ENCODE measurements around the gene PSD. TPM values are rescaled to one million over a fixed set of nuclear protein-coding genes. Genes with fewer than 3 reads are reported as not detected.
A peak's percentile ranks its signal among the peaks of the same experiment; 100 is the strongest.

PSD gene
- total RNA-seq, 1 experiment from 2014 or later, result 3.4 TPM

GRCh38 chr10:102436312-102436711 lies 17.7 kb upstream of the PSD start:
- H3K27ac Mint-ChIP-seq, result no peak overlapping the region
- Histone ChIP-seq H3K79me1 (ENCODE audit: insufficient read depth, low read depth, low read length, poor library complexity, severe bottlenecking) (no peaks in the 10 kb centered on the region), H3K4ac (ENCODE audit: low read depth, low read length) (no peak overlapping the region), H3K18ac (ENCODE audit: insufficient read length, low read depth, low read length) (no peak overlapping the region), H3K79me2 (ENCODE audit: insufficient read depth, low read length) (no peaks in the 10 kb centered on the region), H3K14ac (ENCODE audit: insufficient read depth, low read length) (no peak overlapping the region), H3K56ac (ENCODE audit: insufficient read length, low read depth, low read length) (no peak overlapping the region), H3K27me3 (ENCODE audit: insufficient read depth, low read length) (peaks cover 29% of the 10 kb centered on the region; the same call in 1 of the 2 replicates), H4K91ac (ENCODE audit: insufficient read length, low read depth, low read length) (no peak overlapping the region), H3K4me2 (ENCODE audit: insufficient read depth, insufficient read length, low read length) (no peak overlapping the region), H2BK20ac (ENCODE audit: low read depth, low read length, poor library complexity, severe bottlenecking) (no peak overlapping the region), H2BK5ac (ENCODE audit: insufficient read length, low read length) (no peak overlapping the region), H2AK5ac (ENCODE audit: insufficient read length, low read length) (no peak overlapping the region), H3K27ac (ENCODE audit: insufficient read length, low read depth, low read length) (no peak overlapping the region), H4K20me1 (ENCODE audit: control insufficient read depth, insufficient read depth, insufficient read length) (no peaks in the 10 kb centered on the region), H3T11ph (ENCODE audit: low read length) (no peak overlapping the region), H2BK120ac (ENCODE audit: low read depth, low read length, poor library complexity, severe bottlenecking) (no peak overlapping the region), H3K9me3 (ENCODE audit: control insufficient read depth, low read depth, low read length) (no peaks in the 10 kb centered on the region), H3K23me2 (ENCODE audit: insufficient read length, low read depth, low read length, poor library complexity, severe bottlenecking) (peaks cover 9% of the 10 kb centered on the region), H4K8ac (replicated peaks; ENCODE audit: insufficient read length, low read depth, low read length) (no peak overlapping the region), H3K4me1 (ENCODE audit: insufficient read depth, low read length) (peaks cover 5% of the 10 kb centered on the region; the same call in 1 of the 2 replicates), H3K9ac (ENCODE audit: extremely low read depth, insufficient read length, low read length) (no peak overlapping the region), H2BK12ac (ENCODE audit: insufficient read length, low read depth, low read length) (no peak overlapping the region), H4K5ac (ENCODE audit: insufficient read length, low read depth, low read length) (no peak overlapping the region), H3K23ac (ENCODE audit: insufficient read length, low read depth, low read length) (no peak overlapping the region), H2BK15ac (ENCODE audit: low read depth, low read length) (no peak overlapping the region), H2AFZ (ENCODE audit: low read length) (no peak overlapping the region)
- WGBS (ENCODE audit: extremely low coverage, insufficient read length, low lambda C conversion rate), result no CpG with 5 or more reads among the region's 6 CpGs
- peak overlapping the region in 1 of 2 experiments; percentile 39; a peak in 1 of 5 replicates for H3K4me3 Mint-ChIP-seq
- H3K9me3 Mint-ChIP-seq, result no peaks in the 10 kb centered on the region; a peak in 1 of 5 replicates
- TF ChIP-seq, protein P1, sequence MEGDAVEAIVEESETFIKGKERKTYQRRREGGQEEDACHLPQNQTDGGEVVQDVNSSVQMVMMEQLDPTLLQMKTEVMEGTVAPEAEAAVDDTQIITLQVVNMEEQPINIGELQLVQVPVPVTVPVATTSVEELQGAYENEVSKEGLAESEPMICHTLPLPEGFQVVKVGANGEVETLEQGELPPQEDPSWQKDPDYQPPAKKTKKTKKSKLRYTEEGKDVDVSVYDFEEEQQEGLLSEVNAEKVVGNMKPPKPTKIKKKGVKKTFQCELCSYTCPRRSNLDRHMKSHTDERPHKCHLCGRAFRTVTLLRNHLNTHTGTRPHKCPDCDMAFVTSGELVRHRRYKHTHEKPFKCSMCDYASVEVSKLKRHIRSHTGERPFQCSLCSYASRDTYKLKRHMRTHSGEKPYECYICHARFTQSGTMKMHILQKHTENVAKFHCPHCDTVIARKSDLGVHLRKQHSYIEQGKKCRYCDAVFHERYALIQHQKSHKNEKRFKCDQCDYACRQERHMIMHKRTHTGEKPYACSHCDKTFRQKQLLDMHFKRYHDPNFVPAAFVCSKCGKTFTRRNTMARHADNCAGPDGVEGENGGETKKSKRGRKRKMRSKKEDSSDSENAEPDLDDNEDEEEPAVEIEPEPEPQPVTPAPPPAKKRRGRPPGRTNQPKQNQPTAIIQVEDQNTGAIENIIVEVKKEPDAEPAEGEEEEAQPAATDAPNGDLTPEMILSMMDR (conservative IDR thresholded peaks at IDR 0.05), result no peak
- 0 out of 7 replicates have a peak, but pooled peaks cover 0 to 1% (median 0%) of the 10 kb centered on the region in 3 experiments for H3K36me3 Mint-ChIP-seq (ENCODE audit: insufficient read depth in 1 of 3, low read depth in 3 of 3)
- H3K27me3 Mint-ChIP-seq (ENCODE audit: low read depth), result peaks cover 69% of the 10 kb centered on the region
- peaks cover 16 to 34% of the 10 kb centered on the region in 2 experiments for H3K4me1 Mint-ChIP-seq
- no peak for DNase-seq

All from H9 (cell line).